ENCODE measurements around the gene PLB1. TPM values are rescaled to one million over a fixed set of nuclear protein-coding genes. Genes with fewer than 3 reads are reported as not detected.
A peak's percentile ranks its signal among the peaks of the same experiment; 100 is the strongest.

PLB1 gene
- polyA plus RNA-seq (2012; ENCODE audit: missing spikeins) = 0.51 TPM

GRCh38 chr2:28495551-28496250, at the start of gene PLB1:
Gene PLB1 (plus strand): TSS chr2:28496060. CDS start chr2:28496115, 55 bp downstream.
- TF ChIP-seq POLR2AphosphoS5 (IDR thresholded peaks at IDR 0.05; ENCODE audit: low read depth, low read length) = no peak
- TF ChIP-seq POLR2A (IDR thresholded peaks at IDR 0.05; ENCODE audit: low read depth, low read length) = no peak
- no peak for TF ChIP-seq TAF1 (IDR thresholded peaks at IDR 0.05; ENCODE audit: borderline replicate concordance, low read depth, low read length)
- no peak for FAIRE-seq
- DNase-seq (ENCODE audit: insufficient read length) = no peak

- TF ChIP-seq POLR2AphosphoS5 (IDR thresholded peaks at IDR 0.05; ENCODE audit: low read depth, low read length) (no peak), TAF1 (IDR thresholded peaks at IDR 0.05; ENCODE audit: borderline replicate concordance, low read depth, low read length) (no peak), POLR2A (IDR thresholded peaks at IDR 0.05; ENCODE audit: low read depth, low read length) (no peak)
These were observed 49.3 kb upstream of the PLB1 start for GRCh38 chr2:28446531-28446930.

GRCh38 chr2:28447086-28447485, 48.8 kb upstream of the PLB1 start:
- no peak for DNase-seq (ENCODE audit: insufficient read length)
- TF ChIP-seq POLR2A (IDR thresholded peaks at IDR 0.05; ENCODE audit: low read depth, low read length) (no peak), TAF1 (IDR thresholded peaks at IDR 0.05; ENCODE audit: borderline replicate concordance, low read depth, low read length) (no peak), POLR2AphosphoS5 (IDR thresholded peaks at IDR 0.05; ENCODE audit: low read depth, low read length) (no peak)
- no peak for FAIRE-seq

More at GRCh38 chr2:28446531-28446930, 49.3 kb upstream of the PLB1 start:
- no peak for FAIRE-seq
- DNase-seq (ENCODE audit: insufficient read length) = no peak

GRCh38 chr2:28447943-28448792, 47.7 kb upstream of the PLB1 start:
- DNase-seq (ENCODE audit: insufficient read length) (no peak), FAIRE-seq (no peak)
- no peak for TF ChIP-seq TAF1 (IDR thresholded peaks at IDR 0.05; ENCODE audit: borderline replicate concordance, low read depth, low read length)
- no peak for TF ChIP-seq POLR2A (IDR thresholded peaks at IDR 0.05; ENCODE audit: low read depth, low read length)
- no peak for TF ChIP-seq POLR2AphosphoS5 (IDR thresholded peaks at IDR 0.05; ENCODE audit: low read depth, low read length)

DNA sequence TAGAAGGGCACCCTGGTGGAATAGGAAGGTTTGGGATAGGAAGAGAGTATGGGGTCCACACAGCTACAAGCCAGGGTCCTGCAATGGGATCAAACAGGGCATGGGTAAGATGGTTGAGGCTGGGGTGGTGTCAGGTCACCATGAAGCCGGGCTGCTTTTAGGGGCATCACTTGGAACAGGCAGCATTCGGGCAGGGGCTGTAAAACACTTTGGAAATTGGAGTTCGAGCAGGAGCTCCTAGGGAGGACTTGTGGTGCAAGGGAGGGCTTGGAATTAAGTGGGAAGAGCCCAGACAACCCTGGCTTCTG, 47.1 kb upstream of the PLB1 start:
- DNase-seq (ENCODE audit: insufficient read length) (no peak), FAIRE-seq (no peak)
- TF ChIP-seq POLR2A (IDR thresholded peaks at IDR 0.05; ENCODE audit: low read depth, low read length) (no peak), POLR2AphosphoS5 (IDR thresholded peaks at IDR 0.05; ENCODE audit: low read depth, low read length) (no peak), TAF1 (IDR thresholded peaks at IDR 0.05; ENCODE audit: borderline replicate concordance, low read depth, low read length) (no peak)

DNA sequence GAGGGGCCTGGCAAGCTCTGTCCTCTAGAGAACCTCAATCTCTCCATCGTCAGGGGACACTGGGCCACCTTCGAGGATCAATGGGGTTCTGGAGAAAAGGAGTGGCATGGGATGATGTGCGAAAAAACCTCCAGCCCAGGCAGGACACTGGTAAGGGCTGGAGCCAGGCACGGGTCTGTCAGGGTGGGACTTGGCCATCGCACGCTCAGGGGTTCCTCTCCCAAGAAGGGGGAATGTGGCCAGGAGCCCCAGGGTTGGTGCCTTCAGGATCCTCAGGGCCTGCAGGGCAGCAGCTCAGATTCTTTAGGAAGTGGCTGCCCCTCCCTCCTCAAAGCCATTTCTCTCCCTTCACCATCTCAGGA, 46.8 kb upstream of the PLB1 start:
- FAIRE-seq (no peak), DNase-seq (ENCODE audit: insufficient read length) (no peak)
- no peak for TF ChIP-seq TAF1 (IDR thresholded peaks at IDR 0.05; ENCODE audit: borderline replicate concordance, low read depth, low read length)
- TF ChIP-seq POLR2A (IDR thresholded peaks at IDR 0.05; ENCODE audit: low read depth, low read length) = no peak
- no peak for TF ChIP-seq POLR2AphosphoS5 (IDR thresholded peaks at IDR 0.05; ENCODE audit: low read depth, low read length)

- DNase-seq (ENCODE audit: insufficient read length) (no peak), FAIRE-seq (no peak)
- no peak for TF ChIP-seq POLR2AphosphoS5 (IDR thresholded peaks at IDR 0.05; ENCODE audit: low read depth, low read length)
- no peak for TF ChIP-seq TAF1 (IDR thresholded peaks at IDR 0.05; ENCODE audit: borderline replicate concordance, low read depth, low read length)
- no peak for TF ChIP-seq POLR2A (IDR thresholded peaks at IDR 0.05; ENCODE audit: low read depth, low read length)
These were observed 46.1 kb upstream of the PLB1 start for GRCh38 chr2:28449488-28450395.

DNA sequence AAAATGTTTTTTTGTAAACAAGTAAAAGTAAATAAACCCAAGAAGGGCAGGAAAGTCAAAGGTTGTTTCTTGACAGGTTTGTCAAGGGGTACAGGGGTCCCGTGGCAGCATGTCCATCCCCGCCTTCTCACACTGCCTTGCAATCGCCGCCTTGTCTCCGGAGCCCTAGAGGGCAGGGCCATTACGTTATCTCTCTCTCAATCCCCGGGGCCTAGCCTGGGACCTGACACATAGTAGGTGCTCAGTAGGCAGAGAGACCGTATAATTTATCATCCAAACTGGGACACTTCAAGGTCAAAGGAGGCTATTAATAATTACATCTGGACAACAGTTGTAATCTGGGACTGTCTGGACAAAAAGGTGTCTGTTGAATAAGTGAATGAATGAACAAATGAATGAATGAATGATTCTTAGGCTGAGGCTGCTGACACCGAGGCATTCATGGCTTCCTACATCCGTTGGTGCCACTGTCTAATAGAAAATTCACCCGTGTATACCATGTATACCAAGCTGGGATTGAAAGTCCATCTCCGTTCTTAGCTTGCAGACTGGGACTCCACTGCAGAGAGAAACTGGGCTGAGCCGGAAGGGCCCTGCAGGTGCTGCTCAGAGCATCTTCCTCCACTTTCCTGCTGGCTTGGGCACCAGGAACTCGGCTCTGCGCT, 44.8 kb upstream of the PLB1 start:
- TF ChIP-seq TAF1 (IDR thresholded peaks at IDR 0.05; ENCODE audit: borderline replicate concordance, low read depth, low read length) (no peak), POLR2AphosphoS5 (IDR thresholded peaks at IDR 0.05; ENCODE audit: low read depth, low read length) (no peak), POLR2A (IDR thresholded peaks at IDR 0.05; ENCODE audit: low read depth, low read length) (no peak)

DNA sequence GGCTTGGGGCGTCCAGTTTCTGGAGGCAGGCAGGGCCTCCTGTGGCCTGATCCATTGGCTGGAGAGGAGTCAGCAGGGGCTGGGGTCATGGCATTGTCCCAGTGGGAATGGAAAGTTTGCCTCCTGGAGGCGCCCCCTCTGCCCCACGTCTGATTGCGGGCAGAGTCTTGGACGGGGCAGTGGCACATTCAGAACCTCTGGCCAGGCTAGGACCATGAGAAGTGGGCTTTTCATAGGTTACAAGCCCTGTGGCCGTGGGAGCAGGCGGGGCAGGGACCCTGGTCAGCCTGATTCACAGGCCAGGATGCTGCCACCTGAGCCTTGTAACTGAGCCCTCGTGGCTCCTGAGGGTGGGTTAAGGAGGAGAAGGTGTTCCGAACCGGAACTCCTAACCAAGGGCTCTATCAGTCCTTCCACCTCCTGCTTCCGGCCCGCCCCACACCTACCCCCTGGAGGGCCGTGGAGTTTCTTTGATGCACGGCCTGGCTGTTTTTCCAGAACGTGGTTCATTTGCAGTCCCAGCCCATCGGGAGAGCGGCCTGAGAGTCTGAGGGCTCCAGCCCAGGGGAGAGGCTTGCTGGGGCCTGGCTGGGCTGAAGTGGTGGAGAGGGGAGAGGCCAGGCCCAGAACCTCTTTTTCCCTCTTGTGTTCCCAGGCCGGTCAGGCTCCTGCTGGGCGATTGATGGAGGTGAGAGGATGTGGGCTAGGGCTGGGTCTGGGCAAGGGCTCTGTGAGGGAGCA, 43.9 kb upstream of the PLB1 start:
- FAIRE-seq (no peak), DNase-seq (ENCODE audit: insufficient read length) (no peak)
- no peak for TF ChIP-seq POLR2A (IDR thresholded peaks at IDR 0.05; ENCODE audit: low read depth, low read length)
- no peak for TF ChIP-seq TAF1 (IDR thresholded peaks at IDR 0.05; ENCODE audit: borderline replicate concordance, low read depth, low read length)
- TF ChIP-seq POLR2AphosphoS5 (IDR thresholded peaks at IDR 0.05; ENCODE audit: low read depth, low read length) = no peak

More for the DNA sequence above, 44.8 kb upstream of the PLB1 start:
- DNase-seq (ENCODE audit: insufficient read length) = no peak
- FAIRE-seq = no peak

DNA sequence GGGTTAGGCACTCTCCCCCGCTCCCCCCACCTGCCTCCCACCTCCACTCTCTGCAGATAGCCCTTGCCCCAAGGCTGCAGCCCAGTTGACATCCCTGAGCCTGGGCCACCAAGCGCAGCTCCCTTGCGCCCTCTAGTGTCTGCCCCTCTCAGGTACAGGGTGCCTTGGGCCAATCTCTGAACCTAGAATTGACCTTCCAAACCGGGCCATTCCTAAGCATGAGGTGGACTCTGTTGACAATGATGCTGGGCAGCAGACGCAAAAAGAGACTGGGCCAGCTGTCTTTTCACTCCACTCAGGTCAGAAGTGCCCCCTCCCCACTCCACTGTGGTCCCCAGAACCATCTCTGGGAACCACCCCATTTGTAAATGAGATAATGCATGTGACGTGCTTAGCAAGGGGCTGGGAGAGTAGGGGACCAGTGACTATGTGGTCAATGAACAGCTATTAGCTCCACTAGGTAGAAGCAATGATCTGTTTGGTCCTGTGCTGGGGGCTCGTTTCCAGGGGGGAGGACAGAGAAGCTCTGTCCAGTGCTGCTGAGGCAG, 43.3 kb upstream of the PLB1 start:
- FAIRE-seq = peak; percentile 63
- no peak for TF ChIP-seq POLR2AphosphoS5 (IDR thresholded peaks at IDR 0.05; ENCODE audit: low read depth, low read length)
- TF ChIP-seq POLR2A (IDR thresholded peaks at IDR 0.05; ENCODE audit: low read depth, low read length) = no peak
- no peak for TF ChIP-seq TAF1 (IDR thresholded peaks at IDR 0.05; ENCODE audit: borderline replicate concordance, low read depth, low read length)
- peak; percentile 57 for DNase-seq (ENCODE audit: insufficient read length)

All from GM12892 (cell line).